HG03469 (cell line): Measurements from ENCODE around the gene ERICH2.

Experiments
- ATAC-seq: cut with Tn5 transposase; IDR thresholded peaks from one replicate; pipeline ENCODE4 v1.9.1; 2021; ENCODE audit warnings: mild to moderate bottlenecking, moderate library complexity, moderate number of reproducible peaks; ENCODE audit not compliant: unreplicated experiment

Gene ERICH2

DNA sequence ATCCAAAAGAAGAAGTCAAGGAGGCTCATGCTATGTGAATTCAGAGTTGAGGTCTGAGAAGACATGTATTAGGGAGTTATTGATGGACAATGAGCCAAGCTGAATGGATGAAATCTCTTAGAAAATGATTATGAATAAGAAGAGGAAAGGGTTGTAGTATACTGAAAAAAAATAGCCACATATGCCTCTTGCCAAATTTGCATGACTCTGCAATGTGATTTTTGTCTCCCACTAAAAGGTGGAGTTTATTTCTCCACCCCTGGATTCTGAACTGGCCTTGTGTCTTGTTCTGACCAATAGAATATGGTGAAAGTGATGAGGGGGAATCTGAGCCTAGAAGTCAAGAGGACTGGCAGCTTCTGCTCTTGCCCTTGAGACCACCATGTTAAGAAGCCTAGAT, 8.6 kb upstream of the ERICH2 start:
- no peak for ATAC-seq

DNA sequence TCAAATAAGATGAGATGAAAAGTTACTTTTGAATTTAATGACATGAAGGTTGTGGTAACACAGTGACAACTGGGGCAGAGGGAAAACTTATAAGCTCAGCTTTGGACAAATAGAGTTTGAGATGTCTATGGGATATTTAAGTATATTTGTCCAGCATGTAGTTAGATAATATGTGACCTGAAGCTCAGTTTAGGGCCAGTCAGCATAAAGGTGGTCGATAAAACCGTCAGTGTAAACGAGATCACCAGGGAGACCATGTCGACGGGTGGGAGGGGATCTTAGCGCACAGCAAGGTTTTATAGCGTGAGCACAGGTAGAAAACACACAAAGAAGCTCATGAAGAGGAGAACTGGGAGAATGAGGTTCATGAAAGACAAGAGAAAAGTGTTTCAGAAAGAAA, 7.4 kb upstream of the ERICH2 start:
- no peak for ATAC-seq

DNA sequence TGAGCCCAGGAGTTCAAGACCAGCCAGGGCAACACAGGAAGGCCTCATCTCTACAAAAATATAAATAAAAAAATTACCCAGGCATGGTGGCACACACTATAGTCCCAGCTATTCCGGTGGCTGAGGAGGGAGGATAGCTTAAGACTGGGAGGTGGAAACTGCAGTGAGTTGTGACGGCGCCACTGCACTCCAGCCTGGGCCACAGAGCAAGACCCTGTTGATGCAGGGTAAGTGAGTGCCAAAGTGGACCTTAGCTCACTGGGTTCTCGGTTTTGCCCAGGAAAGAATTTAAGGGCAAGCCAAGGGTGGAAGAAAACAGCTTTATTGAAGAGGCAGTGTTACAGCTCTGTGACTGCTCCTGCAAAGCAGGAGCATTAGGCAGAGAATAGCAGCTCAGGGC, 6.9 kb upstream of the ERICH2 start:
- ATAC-seq: no peak

DNA sequence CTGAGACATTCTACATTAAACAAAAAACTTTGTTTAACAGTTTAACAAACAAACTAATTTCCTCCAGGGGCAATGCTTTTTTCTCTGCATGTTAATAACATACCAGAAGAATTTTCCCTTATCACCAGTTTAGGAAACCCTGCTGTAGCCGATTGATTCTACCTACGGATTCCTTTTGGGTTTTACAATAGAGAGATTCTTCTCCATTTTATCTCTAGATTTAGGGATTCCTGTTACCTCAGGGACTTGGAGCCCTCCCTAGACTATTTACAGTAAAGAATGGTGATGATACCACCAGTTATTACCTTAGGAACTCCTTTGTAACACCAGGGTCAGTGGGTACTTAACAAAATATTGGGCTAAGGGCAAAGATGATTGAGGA, 5.3 kb upstream of the ERICH2 start:
- no peak for ATAC-seq

DNA sequence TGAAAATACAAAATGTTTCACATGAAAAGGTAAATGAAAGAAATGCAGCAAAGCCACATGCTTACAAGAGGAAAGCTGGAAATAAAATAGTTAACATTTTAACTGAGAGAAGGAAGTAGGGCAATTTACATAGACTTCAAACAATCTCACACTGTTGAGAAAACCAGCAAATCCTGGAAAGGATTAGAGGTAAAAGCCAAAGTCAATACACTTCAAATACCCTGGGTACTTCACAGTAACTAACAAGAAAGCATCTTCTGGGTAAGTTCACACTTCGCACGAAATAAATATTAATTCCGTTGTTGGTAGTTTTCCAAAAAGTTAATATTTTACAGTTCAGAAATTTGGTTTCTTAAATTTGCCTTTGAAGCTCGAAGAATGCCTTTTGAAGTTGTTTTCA, 3.5 kb upstream of the ERICH2 start:
- ATAC-seq: no peak

DNA sequence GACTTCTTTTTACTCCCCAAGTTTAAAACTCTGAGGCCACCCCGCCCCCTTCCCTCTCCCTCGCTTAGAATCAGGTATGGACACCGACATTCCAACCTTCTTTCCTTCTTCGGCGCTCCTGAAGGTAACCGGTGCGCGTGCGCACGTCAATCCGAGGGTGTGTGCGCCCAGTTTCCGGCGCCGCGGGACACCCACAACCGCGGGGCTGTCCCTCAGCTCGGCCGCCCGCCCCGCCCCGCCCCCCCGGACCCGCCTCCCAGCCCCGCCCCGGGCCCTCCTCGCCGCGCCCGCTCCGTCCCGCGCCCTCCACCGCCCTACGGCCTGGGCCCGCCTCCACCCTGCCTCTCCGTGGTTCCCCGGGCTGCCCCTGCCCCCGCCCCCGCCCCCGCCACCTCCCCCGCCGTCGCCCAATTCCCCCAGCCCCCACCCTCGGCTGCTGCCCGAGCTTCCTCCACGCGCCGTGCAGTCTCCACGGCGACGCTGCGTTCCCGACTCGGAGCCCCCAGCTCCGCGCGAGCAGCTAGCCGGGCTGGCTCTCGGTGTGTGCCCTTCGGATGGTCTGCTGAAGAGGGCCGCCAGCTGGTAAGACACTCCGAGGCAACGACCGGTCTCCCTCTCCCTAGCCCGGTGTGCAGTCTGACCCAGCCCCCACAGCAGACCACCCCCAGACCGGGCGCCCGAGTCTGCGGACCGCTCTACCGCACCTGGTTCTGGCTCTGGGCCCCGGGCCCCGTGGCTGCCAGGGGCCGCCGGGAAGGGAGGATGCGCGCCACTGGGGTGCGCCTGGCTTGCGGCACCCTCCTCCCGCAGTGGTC, 635 bp downstream of the ERICH2 start:
- no peak for ATAC-seq

DNA sequence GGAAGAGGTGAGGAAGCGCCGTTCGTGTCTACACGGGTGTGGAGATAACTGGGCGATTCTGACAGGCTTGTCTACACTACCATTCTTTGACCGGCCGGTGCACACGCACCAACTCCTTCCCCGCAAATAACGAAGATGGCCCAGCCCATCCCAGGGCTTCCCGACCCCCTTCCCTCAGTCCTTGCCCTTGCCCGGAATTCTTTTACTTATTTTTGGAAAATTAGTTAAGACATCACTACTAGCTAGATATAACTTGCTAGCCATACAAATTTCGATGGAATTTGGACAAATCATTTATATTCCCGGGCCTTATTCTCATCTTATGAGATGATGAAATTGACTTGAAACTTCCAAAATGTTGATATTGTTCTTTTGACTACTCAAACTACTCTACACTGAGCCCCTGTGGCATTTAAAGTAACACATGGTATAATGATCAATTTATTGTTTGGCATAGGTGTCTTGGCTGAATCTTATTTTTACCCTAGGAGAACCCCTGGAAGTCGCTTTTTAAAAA, 1.3 kb downstream of the ERICH2 start:
- no peak for ATAC-seq

DNA sequence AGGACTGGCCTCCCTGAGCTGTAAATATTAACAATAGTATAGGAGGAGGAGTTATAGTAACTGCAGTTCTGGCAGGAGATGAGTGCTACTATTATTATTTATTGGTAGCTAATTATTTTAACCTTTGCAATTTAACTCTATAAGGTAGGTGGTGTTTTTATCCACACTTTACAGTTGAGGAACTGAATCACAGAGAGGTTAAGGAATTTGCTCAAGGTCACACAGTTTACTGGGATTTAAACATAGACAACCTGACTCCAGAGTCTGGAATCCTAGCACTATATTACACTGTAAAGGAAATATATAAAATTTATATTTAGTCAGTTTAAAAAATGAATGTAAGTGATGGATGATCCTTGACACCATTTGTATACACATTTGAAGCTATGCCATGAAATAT, 2.1 kb downstream of the ERICH2 start:
- no peak for ATAC-seq

DNA sequence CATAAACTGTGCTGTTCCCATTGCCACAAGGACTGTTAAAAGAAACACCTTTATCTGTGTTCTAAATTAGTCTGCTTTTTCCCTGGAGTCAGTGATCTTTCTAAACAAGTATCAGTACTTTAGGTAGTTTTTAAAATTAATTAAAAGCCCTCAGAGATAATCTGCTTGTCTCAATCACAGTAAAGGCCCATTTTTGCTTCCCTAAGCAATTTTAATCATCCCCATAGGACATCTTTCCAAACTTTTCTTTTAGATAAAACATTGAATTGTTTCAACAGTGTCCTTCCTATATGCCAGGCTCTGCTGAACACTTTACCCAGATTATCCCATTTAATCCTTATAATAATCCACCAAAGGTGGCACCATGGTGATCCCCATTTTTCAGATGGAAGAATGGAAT, 3.9 kb downstream of the ERICH2 start:
- no peak for ATAC-seq

DNA sequence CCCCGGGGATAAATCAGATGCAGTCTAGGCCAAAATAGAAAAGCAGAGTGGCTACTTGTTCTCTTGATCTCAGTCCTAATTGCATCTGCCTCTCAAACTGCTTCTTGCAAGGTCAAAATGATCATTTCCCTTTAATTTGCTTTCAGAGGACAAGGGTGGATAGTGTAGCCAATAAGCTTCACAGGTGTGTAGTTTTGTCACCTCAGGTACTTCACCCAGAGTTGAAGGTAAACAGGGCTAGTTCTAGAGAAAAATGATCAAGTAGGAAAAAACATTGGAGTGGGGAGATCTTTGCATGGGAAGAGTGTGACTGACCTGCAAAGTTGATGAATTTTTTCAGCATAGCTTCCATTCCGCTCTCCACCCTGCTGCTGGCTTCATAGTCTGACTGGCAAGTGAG, 8.7 kb downstream of the ERICH2 start:
- no peak for ATAC-seq

DNA sequence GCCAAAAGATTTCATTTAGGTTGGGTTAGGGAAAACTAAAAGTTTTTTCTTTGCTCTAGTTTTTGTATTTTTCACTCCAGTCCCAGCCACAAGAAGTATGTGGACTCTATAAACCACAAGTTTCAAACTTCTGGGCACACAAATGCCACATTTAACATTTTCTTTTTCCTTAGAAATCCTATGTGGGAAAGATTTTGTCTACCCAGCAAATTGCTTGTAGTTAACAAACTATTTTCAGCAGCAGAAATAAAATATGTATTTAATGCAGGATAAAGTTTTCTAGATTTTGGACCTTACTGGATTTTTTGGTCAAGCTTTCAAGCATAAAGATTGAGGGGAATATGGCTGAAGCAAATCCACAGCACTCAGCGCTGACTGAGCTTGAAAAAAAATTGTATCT, 9.1 kb downstream of the ERICH2 start:
- no peak for ATAC-seq

DNA sequence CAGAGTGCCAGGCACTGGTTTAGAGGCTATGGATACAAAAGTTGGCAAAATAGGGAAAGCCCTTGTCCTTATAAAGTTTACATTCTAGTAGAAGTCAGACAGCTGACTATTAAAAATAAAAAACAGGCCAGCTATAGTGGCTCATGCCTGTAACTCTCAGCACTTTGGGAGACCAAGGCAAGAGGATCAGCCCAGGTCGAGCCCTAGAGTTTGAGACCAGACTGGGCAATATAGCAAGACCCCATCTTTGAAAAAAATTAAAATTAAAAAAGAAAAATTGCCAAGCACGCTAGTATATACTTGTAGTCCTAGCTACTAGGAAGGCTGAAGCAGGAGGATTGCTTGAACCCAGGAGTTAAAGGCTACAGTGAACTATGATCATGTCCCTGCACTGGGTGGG, 12.5 kb downstream of the ERICH2 start:
- ATAC-seq: no peak

DNA sequence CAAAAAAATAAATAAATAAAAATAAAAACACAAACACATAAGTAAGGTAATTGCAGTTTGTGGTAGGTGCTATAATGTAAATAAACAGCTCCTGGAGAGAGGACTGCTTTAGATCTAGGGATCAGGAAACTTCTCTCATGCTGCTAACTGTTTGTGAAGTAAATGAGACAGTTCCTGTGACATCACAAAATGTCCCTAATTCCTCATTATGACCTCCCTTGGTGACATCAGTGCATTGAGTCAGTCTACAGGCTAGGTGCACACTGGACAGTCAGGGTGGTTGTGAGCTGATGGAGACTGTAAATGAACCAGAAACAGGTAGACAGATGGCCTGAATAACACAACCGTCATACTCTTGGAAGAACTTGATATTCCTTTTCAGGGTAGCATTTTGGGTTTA, 13.4 kb downstream of the ERICH2 start:
- no peak for ATAC-seq

DNA sequence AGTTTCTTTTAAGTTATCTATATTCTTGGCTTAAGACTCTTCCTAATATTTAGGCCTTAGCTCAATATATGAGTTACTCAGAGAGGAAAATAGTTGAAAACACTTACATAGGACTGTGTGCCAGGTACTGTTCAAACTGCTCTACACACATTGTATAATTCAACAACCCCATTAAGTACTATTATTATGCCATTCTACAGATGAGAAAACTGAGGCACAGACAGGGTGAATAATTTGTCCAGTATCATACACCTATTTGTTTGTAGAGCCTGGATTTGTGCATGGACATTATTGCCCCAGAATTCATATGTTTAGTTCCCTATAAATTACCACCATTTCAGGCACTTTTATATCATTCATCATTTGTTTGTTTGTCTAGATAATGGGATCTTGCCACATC, 28.8 kb downstream of the ERICH2 start:
- ATAC-seq: no peak

DNA sequence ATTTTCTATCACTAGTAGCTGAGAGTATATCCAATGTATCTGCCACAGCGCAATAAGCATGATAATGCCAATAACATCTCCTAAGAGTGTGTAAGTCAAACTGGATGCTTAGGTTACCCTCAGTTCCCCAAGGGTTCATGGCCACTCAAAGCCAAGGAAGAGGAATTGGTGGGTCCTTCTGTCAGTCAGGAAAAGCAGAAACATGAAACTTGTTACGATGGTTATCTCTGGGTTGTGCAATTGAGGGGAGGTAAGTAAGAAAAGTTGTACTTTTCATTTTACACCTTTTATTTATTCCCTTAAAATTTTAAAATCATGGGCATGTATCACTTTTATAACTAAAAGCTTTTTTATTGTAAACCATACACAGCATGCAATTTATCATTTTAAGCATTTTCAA, 36.4 kb downstream of the ERICH2 start:
- ATAC-seq: no peak

DNA sequence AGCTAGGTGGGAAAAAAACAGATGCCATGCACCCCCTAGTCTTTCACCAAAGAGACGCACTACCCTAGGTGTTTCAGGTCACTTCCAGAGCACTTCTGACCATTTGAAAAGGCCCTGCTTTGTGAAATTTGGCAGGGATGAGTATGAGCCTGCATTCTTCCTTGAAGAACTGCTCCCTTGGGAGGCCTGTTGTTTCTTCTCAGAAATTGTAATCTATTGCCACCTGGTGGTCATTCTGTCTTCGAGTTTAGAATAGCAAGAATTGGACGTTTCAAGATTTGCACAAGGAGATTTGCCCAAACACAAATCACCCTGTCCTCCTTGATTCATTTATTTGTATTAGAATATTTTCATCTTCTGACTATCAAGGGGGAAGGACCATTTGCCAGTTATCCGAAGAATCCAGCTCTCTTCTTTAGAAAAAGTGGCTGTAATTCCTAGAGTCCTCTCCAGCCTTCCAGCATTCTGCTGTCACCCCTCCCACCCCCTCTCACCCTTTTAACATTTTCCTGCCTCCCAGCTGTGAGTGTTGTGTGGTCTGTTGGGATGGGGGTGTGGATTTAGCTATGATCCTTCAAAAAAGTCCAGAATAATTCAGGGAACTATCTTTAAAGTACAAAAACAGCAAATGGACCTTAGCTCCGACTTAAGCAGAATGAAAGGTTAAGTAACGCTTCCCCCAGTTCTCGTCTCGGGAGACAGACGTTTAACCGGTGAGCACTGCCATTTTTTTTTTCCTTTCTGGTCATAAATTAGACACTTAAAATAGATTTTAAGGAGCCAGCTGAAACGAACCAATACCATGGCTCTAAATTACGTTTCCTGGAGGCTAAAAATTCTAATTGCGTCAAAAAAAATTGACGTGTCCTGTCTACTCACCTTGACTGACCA, 42.8 kb downstream of the ERICH2 start:
- no peak for ATAC-seq

DNA sequence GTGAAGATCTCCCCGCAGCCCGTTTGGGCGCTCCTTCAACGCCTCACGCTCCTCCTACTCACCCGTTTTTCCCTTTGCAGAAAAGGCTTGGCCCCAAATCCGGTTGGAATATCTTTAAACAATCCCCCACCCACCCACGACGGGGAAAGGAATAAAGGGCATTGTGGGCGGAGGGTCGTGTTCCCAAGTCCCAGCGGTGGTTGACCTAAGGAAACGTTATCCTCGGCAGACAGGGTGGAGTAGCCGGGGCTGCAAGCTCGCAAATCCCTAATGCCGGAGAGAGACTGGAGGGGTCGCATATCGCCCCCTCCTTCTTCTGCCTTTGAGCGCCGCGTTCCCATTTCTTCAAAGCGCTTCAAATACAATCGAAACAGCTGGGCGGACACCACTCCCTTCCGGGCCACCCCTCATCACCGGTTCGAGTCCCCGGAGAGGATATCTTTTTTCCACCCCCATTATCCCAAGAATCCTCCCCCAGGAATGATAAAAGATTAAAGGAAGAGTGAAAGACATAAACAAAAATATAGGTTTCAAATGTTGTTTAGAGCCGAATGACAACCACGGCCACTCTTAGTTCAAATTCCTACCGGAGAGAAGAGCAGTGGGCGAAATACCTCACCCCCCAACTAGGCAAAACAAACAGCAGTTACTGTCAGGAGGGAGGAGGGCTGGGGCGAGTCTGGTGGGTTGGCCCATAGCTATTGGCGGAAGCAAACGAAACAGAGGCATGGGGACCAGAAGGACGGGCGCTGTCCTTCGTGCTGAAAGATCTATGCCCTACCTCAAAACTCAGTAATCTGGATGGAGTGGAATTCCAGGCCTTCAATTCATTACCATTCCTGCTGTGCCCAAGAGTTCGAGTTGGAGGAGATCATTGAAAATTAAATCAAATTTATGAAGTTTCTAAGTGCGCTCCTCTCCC, 43.7 kb downstream of the ERICH2 start:
- ATAC-seq: no peak

DNA sequence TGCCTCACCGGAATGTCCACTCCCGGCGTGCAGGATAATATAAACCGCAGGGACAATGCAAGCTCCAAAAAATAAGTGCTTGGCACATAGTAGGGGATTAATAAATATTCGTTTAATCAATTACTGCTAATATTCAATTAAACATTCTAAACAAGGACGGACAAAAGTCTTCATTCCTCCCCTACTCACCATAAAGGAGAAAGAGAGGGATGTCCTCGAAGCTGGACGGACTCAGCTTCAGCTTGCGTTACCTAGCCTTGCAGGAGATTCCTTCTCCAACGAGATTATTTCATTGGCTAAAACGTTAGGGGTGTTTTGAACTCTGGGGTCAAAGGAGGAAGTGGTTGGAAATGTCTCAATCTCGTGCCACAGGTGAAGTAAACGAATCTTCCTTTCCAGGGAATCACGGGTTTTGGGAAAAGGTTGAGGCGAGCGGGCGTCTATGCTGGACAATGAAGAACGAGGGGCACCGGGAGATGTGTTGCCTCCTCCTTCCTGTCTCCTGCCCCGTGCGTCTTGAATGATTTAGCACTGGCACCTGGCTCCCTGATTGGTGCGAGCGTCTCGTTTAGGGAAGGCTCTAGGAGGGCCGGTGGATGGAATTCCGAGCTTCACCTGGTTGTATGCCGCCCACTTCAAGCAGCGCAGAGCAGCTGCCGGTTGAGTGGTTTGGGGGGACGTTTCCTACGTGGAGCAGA, 44.5 kb downstream of the ERICH2 start:
- ATAC-seq: no peak

DNA sequence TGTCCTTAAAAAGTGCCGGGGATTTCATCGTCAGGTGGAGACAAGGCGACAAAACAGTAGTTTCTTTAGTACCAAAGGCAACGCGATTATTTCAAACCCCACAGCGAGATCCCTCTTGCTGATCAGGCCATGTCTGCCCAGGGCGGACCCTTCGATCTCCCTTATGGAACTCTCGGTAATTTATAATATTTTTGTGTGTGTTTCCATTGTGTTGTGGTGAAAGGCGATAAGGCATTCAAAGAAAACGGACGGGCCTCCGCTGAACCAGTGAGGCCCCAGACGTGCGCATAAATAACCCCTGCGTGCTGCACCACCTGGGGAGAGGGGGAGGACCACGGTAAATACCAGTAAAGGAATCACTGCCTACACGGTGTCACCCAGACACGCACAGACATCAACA, 45.1 kb downstream of the ERICH2 start:
- ATAC-seq: no peak

DNA sequence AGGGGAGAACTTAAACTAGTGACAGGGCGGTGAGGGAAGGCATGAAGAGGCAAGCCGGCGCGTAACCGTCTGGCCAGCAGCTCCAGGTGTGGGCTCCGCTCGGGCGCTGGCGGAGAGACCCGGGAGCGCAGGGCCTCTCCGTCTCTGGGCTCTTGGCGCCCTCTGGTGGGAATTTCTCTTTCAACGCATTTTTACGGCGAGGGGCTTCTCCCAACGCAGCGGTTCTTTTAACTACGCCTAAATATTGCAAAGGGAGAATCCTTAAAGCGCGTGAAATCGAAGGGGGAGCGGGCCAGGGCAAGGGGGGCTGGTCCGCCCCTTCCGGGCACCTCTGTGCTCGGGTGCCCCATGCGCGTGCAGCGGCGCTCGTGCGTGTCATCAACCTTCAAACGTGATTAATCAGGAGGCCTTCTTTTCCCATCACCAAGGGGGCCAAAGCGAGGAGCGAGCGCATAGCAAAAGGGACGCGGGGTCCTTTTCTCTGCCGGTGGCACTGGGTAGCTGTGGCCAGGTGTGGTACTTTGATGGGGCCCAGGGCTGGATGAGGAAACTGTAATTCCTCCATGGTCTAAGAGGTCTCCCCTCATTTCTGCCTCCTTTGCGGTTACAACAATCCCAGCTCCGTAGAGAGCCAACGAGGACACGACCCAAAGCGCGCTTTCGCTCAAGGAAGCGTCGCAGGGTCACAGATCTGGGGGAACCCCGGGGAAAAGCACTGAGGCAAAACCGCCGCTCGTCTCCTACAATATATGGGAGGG, 45.7 kb downstream of the ERICH2 start:
- ATAC-seq: no peak
